SK-N-SH (cell line): ENCODE measurements around the gene CYB5D1. TPM values are rescaled to one million over a fixed set of nuclear protein-coding genes. Genes with fewer than 3 reads are reported as not detected.

ENCODE experiments used
- CTCF ChIA-PET: fragments of 300-600, 350-600 bp; formaldehyde crosslinking; extraction: SDS; loops from one replicate; lab custom pipeline; 2021; lab: Yijun Ruan, JAX
- POLR2A ChIA-PET: fragments of 350-600 bp; sonication (Branson Sonifier 250); formaldehyde crosslinking; extraction: SDS; loops from one replicate; lab custom pipeline; 2020; ENCODE audit warnings: antibody characterized with exemption, inconsistent platforms; lab: Yijun Ruan, JAX
- DNase-seq: peaks from one replicate; pipeline ENCODE4 v3.0.0; 2012
- H2AFZ ChIP-seq: fragments of 200-600 bp; sonication (generic); 2 replicates; pipeline ENCODE4 v1.8.1; 2016; ENCODE audit warnings: antibody characterized with exemption, mild to moderate bottlenecking, low read depth
- H3F3A ChIP-seq: fragments of 200-600 bp; sonication (generic); replicated peaks from 2 replicates; pipeline ENCODE3; 2016; ENCODE audit warnings: antibody characterized with exemption, mild to moderate bottlenecking; ENCODE audit not compliant: insufficient read depth
- H3K27ac ChIP-seq, 2 experiments: fragments of 200-500 bp in 1 of 2; fragments of 200-600 bp in 1 of 2; sonication (Bioruptor generic) in 1 of 2; sonication (generic), shearing (Covaris generic) in 1 of 2; 2 replicates each; pipeline versions ENCODE4 v1.5.1 to v1.6.1; 2014 to 2016; ENCODE audit warnings: low read depth in 2 of 2, inconsistent platforms in 1 of 2, low read length in 1 of 2, mild to moderate bottlenecking in 1 of 2, mixed read lengths in 1 of 2
- H3K27me3 ChIP-seq: fragments of 200-600 bp; sonication (generic), shearing (Covaris generic); 2 replicates; pipeline ENCODE4 v1.6.1; 2016; ENCODE audit warnings: mixed run types; ENCODE audit not compliant: insufficient read depth
- H3K36me3 ChIP-seq, 2 experiments: fragments of 200-500 bp in 1 of 2; fragments of 200-600 bp in 1 of 2; sonication (Bioruptor generic) in 1 of 2; sonication (generic) in 1 of 2; replicated peaks in 1 of 2; 2 replicates each; pipeline versions ENCODE3 to v1.5.1; 2014 to 2016; ENCODE audit warnings: low read length in 1 of 2, mild to moderate bottlenecking in 1 of 2; ENCODE audit not compliant: insufficient read depth in 2 of 2, control insufficient read depth in 1 of 2
- H3K4me1 ChIP-seq, 2 experiments: fragments of 200-500 bp in 1 of 2; fragments of 200-600 bp in 1 of 2; sonication (Bioruptor generic) in 1 of 2; sonication (generic), shearing (Covaris generic) in 1 of 2; 2 replicates each; pipeline versions ENCODE4 v1.5.1 to v1.6.1; 2014 to 2016; ENCODE audit warnings: low read depth in 1 of 2, low read length in 1 of 2, mixed run types in 1 of 2; ENCODE audit not compliant: insufficient read depth in 2 of 2, control insufficient read depth in 1 of 2
- H3K4me2 ChIP-seq: fragments of 200-600 bp; sonication (generic), shearing (Covaris generic); 2 replicates; pipeline ENCODE4 v1.6.1; 2017; ENCODE audit warnings: mixed run types
- H3K4me3 ChIP-seq, 2 experiments: fragments of 200-500 bp in 1 of 2; fragments of 200-600 bp in 1 of 2; sonication (Bioruptor generic) in 1 of 2; sonication (generic), shearing (Covaris generic) in 1 of 2; 2 replicates each; pipeline versions ENCODE4 v1.5.1 to v1.8.1; 2014 to 2016; ENCODE audit warnings: low read depth in 2 of 2, inconsistent platforms in 1 of 2, low read length in 1 of 2, mild to moderate bottlenecking in 1 of 2, mixed read lengths in 1 of 2, moderate library complexity in 1 of 2
- H3K79me2 ChIP-seq: fragments of 200-600 bp; sonication (generic); 2 replicates; pipeline ENCODE4 v1.8.1; 2017; ENCODE audit warnings: mild to moderate bottlenecking; ENCODE audit not compliant: insufficient read depth
- H3K9ac ChIP-seq: fragments of 200-600 bp; sonication (generic); 2 replicates; pipeline ENCODE4 v1.6.1; 2017; ENCODE audit warnings: mixed run types
- H3K9me2 ChIP-seq: fragments of 200-600 bp; sonication (generic); 2 replicates; pipeline ENCODE4 v1.6.1; 2017; ENCODE audit warnings: mixed run types
- H3K9me3 ChIP-seq: fragments of 200-600 bp; sonication (generic); 2 replicates; pipeline ENCODE4 v1.6.1; 2017; ENCODE audit warnings: mixed run types, mild to moderate bottlenecking, moderate library complexity
- H4K20me1 ChIP-seq: fragments of 200-600 bp; sonication (generic); 2 replicates; pipeline ENCODE4 v1.6.1; 2017; ENCODE audit warnings: mild to moderate bottlenecking, mixed run types; ENCODE audit not compliant: insufficient read depth
- CHD2 ChIP-seq: fragments of 150-350 bp; IDR thresholded peaks from 2 replicates; pipeline ENCODE4 v1.6.1; 2018; ENCODE audit warnings: low read length; ENCODE audit not compliant: partially characterized antibody
- EZH2phosphoT487 ChIP-seq: fragments of 200-600 bp; sonication (generic); IDR thresholded peaks from 2 replicates; pipeline ENCODE4 v1.6.1; 2017; ENCODE audit warnings: low read depth, mixed run types, mild to moderate bottlenecking, antibody characterized with exemption, moderate library complexity, borderline replicate concordance
- FOXJ3 ChIP-seq: sonication (generic); formaldehyde crosslinking; IDR thresholded peaks from 2 replicates; pipeline ENCODE4 v1.5.1; 2020; ENCODE audit warnings: mild to moderate bottlenecking, missing genetic modification reagents
- FOXM1 ChIP-seq: IDR thresholded peaks from 2 replicates; pipeline ENCODE4 v1.4.0; 2012; ENCODE audit warnings: low read depth, mild to moderate bottlenecking
- GABPA ChIP-seq: IDR thresholded peaks from 2 replicates; pipeline ENCODE4 v1.4.0; 2012; ENCODE audit warnings: low read depth, mild to moderate bottlenecking
- IRF3 ChIP-seq: fragments of 150-350 bp; IDR thresholded peaks from 2 replicates; pipeline ENCODE4 v1.6.1; 2016; ENCODE audit warnings: mild to moderate bottlenecking, low read depth, low read length
- JUND ChIP-seq: IDR thresholded peaks from 2 replicates; pipeline ENCODE4 v1.4.0; 2012
- MEF2A ChIP-seq: IDR thresholded peaks from 2 replicates; pipeline ENCODE4 v1.4.0; 2012; ENCODE audit warnings: low read depth, borderline replicate concordance
- MXI1 ChIP-seq: IDR thresholded peaks from 2 replicates; pipeline ENCODE4 v1.6.1; 2012; ENCODE audit warnings: mild to moderate bottlenecking, low read depth, low read length, improper control_type of control experiment
- NFIC ChIP-seq: IDR thresholded peaks from 2 replicates; pipeline ENCODE4 v1.4.0; 2012; ENCODE audit warnings: borderline replicate concordance
- NRF1 ChIP-seq: IDR thresholded peaks from 2 replicates; pipeline ENCODE4 v1.6.1; 2012; ENCODE audit warnings: low read depth, mild to moderate bottlenecking, low read length
- RCOR1 ChIP-seq: fragments of 150-350 bp; IDR thresholded peaks from 2 replicates; pipeline ENCODE4 v1.6.1; 2017; ENCODE audit warnings: antibody characterized with exemption, low read length
- REST ChIP-seq: IDR thresholded peaks from 2 replicates; pipeline ENCODE4 v1.6.1; 2012; ENCODE audit warnings: mild to moderate bottlenecking, low read depth, low read length, moderate library complexity
- RXRA ChIP-seq: IDR thresholded peaks from 2 replicates; pipeline ENCODE4 v1.4.0; 2012; ENCODE audit warnings: low read depth, mild to moderate bottlenecking, borderline replicate concordance
- SMC3 ChIP-seq: IDR thresholded peaks from 2 replicates; pipeline ENCODE4 v1.6.1; 2012; ENCODE audit warnings: low read depth, low read length, improper control_type of control experiment
- TEAD4 ChIP-seq: IDR thresholded peaks from 2 replicates; pipeline ENCODE4 v1.4.0; 2012; ENCODE audit warnings: mild to moderate bottlenecking, borderline replicate concordance; ENCODE audit not compliant: insufficient read depth
- USF1 ChIP-seq: IDR thresholded peaks from 2 replicates; pipeline ENCODE4 v1.4.0; 2012; ENCODE audit warnings: low read depth, borderline replicate concordance
- USF2 ChIP-seq: fragments of 150-350 bp; IDR thresholded peaks from 2 replicates; pipeline ENCODE4 v1.6.1; 2017; ENCODE audit warnings: antibody characterized with exemption, low read length, low read depth, borderline replicate concordance
- YY1 ChIP-seq: IDR thresholded peaks from 2 replicates; pipeline ENCODE4 v1.4.0; 2012; ENCODE audit warnings: low read depth, mild to moderate bottlenecking
- ZBTB33 ChIP-seq: IDR thresholded peaks from 2 replicates; pipeline ENCODE4 v1.4.0; 2012; ENCODE audit warnings: low read depth, borderline replicate concordance
- WGBS: methylation state at CpG from one replicate; pipeline ENCODE4 v1.1.6; 2017; ENCODE audit warnings: low lambda C conversion rate; 5-methylcytosine and 5-hydroxymethylcytosine counted together
- polyA plus RNA-seq, 3 experiments: library from polyadenylated mRNA; depleted of rRNA; stranded (reverse); fragments of >200 nt; gene quantifications; 2 replicates each; pipeline ENCODE4 v1.2.3, GENCODE V29; 2012

Gene CYB5D1
- polyA plus RNA-seq, 1 of the 3 experiments (the other 2 are of a cell fraction), result 8.8 TPM

GRCh38 chr17:7817643-7817964 lies 40.2 kb upstream of the CYB5D1 start:
- no peak overlapping the region for H3K27ac ChIP-seq
- no peak for DNase-seq
- H3K36me3 ChIP-seq, result no peaks in the 10 kb centered on the region
- H2AFZ ChIP-seq, result no peak overlapping the region
- H3K9me3 ChIP-seq, result no peaks in the 10 kb centered on the region
- no peaks in the 10 kb centered on the region for H3K9me2 ChIP-seq
- H4K20me1 ChIP-seq, result no peaks in the 10 kb centered on the region
- TF ChIP-seq IRF3, result no peak
- TF ChIP-seq EZH2phosphoT487, result no peak
- no peak for TF ChIP-seq RXRA
- TF ChIP-seq YY1, result no peak
- TF ChIP-seq JUND, result no peak
- no peak for TF ChIP-seq ZBTB33
- TF ChIP-seq USF1, result no peak
- no peak for TF ChIP-seq CHD2
- TF ChIP-seq MEF2A, result no peak
- TF ChIP-seq FOXJ3, result no peak
- TF ChIP-seq USF2, result no peak
- TF ChIP-seq NFIC, result no peak
- TF ChIP-seq FOXM1, result no peak
- no peak for TF ChIP-seq TEAD4
- TF ChIP-seq RCOR1, result no peak
- TF ChIP-seq MXI1, result no peak
- TF ChIP-seq SMC3, result no peak
- no peak for TF ChIP-seq GABPA
- TF ChIP-seq NRF1, result no peak
- no peak for TF ChIP-seq REST
- TF ChIP-seq, all 33 proteins: peak for 0
- Histone ChIP-seq H3K9ac (no peak overlapping the region), H3K27me3 (no peaks in the 10 kb centered on the region), H3K79me2 (no peaks in the 10 kb centered on the region), H3F3A (no peaks in the 10 kb centered on the region), H3K4me1 (peaks cover 0 to 8% of the 10 kb centered on the region in 2 experiments; a peak in 1 of 4 replicates), H3K4me2 (no peak overlapping the region), H3K4me3 (no peak overlapping the region)
- POLR2A ChIA-PET, result no interaction called here
- WGBS, result 70% methylated on average over 9 of the region's 9 CpGs
- CTCF ChIA-PET, result interaction anchor here (1.1 to 2.7 kb wide), 4 partner anchors 39 to 224 kb away, joined by 4 to 18 read pairs (median 6); partner anchors contain the start of gene NAA38
